ENCODE results near the gene SPRED1. TPM values are rescaled to one million over a fixed set of nuclear protein-coding genes. Genes with fewer than 3 reads are reported as not detected.

Gene SPRED1
- total RNA-seq = 0.12 and 0.20 TPM in 2 replicates

GRCh38 chr15:38252481-38253350 lies at the start of gene SPRED1:
TSS of gene SPRED1 (plus strand) at chr15:38252836. CDS start at chr15:38253186, 350 bp downstream.
- intact Hi-C loops (cut with micrococcal nuclease) = loop anchor here (5.0 kb wide), 1 partner anchor 180 kb away; no protein-coding TSS in a partner anchor

- intact Hi-C loops (cut with micrococcal nuclease) = no loop called here
Measured at GRCh38 chr15:38205526-38206272, 46.9 kb upstream of the SPRED1 start.

GRCh38 chr15:38207621-38208020 lies 45.0 kb upstream of the SPRED1 start:
- intact Hi-C loops (cut with micrococcal nuclease) = no loop called here

- intact Hi-C loops (cut with micrococcal nuclease) = no loop called here
Measured at GRCh38 chr15:38208206-38208605, 44.4 kb upstream of the SPRED1 start.

GRCh38 chr15:38208779-38209178 lies 43.9 kb upstream of the SPRED1 start:
- intact Hi-C loops (cut with micrococcal nuclease) = no loop called here

GRCh38 chr15:38211249-38211648 lies 41.4 kb upstream of the SPRED1 start:
- intact Hi-C loops (cut with micrococcal nuclease) = loop anchor here (10.0 kb wide), 1 partner anchor 56 kb away; no protein-coding TSS in a partner anchor

GRCh38 chr15:38211811-38212210 lies 40.8 kb upstream of the SPRED1 start:
- intact Hi-C loops (cut with micrococcal nuclease) = loop anchor here (10.0 kb wide), 1 partner anchor 57 kb away; no protein-coding TSS in a partner anchor

GRCh38 chr15:38212729-38213351 lies 39.8 kb upstream of the SPRED1 start:
- intact Hi-C loops (cut with micrococcal nuclease) = loop anchor here (10.0 kb wide), 1 partner anchor 58 kb away; no protein-coding TSS in a partner anchor

GRCh38 chr15:38213356-38213755 lies 39.3 kb upstream of the SPRED1 start:
- intact Hi-C loops (cut with micrococcal nuclease) = loop anchor here (10.0 kb wide), 1 partner anchor 59 kb away; no protein-coding TSS in a partner anchor

- intact Hi-C loops (cut with micrococcal nuclease) = loop anchor here (10.0 kb wide), 1 partner anchor 61 kb away; no protein-coding TSS in a partner anchor
Measured at GRCh38 chr15:38215707-38216106, 36.9 kb upstream of the SPRED1 start.

GRCh38 chr15:38216763-38217162 lies 35.9 kb upstream of the SPRED1 start:
- intact Hi-C loops (cut with micrococcal nuclease) = loop anchor here (10.0 kb wide), 1 partner anchor 62 kb away; no protein-coding TSS in a partner anchor

- intact Hi-C loops (cut with micrococcal nuclease) = loop anchor here (10.0 kb wide), 1 partner anchor 62 kb away; no protein-coding TSS in a partner anchor
Measured at GRCh38 chr15:38217191-38217595, 35.4 kb upstream of the SPRED1 start.

GRCh38 chr15:38217788-38218609 lies 34.6 kb upstream of the SPRED1 start:
- intact Hi-C loops (cut with micrococcal nuclease) = loop anchor here (10.0 kb wide), 1 partner anchor 63 kb away; no protein-coding TSS in a partner anchor

- intact Hi-C loops (cut with micrococcal nuclease) = no loop called here
Measured at GRCh38 chr15:38220606-38221273, 31.9 kb upstream of the SPRED1 start.

- intact Hi-C loops (cut with micrococcal nuclease) = no loop called here
Measured at GRCh38 chr15:38224486-38224885, 28.1 kb upstream of the SPRED1 start.

- intact Hi-C loops (cut with micrococcal nuclease) = no loop called here
Measured at GRCh38 chr15:38225381-38225780, 27.3 kb upstream of the SPRED1 start.

GRCh38 chr15:38226608-38227266 lies 25.9 kb upstream of the SPRED1 start:
- intact Hi-C loops (cut with micrococcal nuclease) = no loop called here

- intact Hi-C loops (cut with micrococcal nuclease) = no loop called here
Measured at GRCh38 chr15:38227941-38228340, 24.7 kb upstream of the SPRED1 start.

- intact Hi-C loops (cut with micrococcal nuclease) = no loop called here
Measured at GRCh38 chr15:38228618-38229017, 24.0 kb upstream of the SPRED1 start.

Measured in T-helper 1 cell treated with Interleukin-12 subunit alpha and Interleukin-12 subunit beta and Interleukin-4 antibody, amounts not matched to agents 30 ng/mL and 1 ng/mL, for 36 hours (primary cell).